ENCODE data around the gene SHKBP1.
"Not testable (repeated sequence)": the region's sequence is repeated elsewhere in the genome, so short reads cannot be mapped to it uniquely, and the experiment has no call there.

Gene SHKBP1

DNA sequence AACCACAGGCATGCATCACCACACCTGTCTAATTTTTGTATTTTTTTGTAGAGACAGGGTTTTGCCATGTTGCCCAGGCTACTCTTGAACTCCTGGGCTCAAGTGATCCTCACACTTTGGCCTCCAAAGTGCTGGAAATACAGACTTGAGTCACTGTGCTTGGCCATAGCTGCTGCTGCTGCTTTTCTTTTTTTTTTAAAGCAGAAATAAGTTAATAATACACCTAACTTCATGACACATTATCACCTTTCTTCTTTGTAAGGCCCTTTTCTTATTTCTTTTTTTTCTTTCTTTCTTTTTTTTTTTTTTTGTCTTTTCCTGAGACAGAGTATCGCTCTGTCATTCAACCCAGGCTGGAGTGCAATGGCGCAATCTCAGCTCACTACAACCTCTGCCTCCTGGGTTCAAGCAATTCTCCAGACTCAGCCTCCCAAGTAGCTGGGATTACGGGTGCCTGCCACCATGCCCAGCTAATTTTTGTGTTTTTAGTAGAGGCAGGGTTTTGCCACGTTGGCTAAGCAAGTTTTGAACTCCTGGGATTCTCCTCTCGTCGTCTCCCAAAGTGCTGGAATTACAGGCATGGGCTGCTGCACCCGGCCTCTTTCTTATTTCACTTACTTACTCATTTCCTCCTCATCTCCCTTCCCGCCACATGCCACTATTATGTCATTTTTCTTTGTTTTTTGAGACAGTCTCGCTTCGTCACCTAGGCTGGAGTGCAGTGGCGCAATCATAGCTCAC lies 8.7 kb downstream of the SHKBP1 start:
- DNase-seq (ENCODE audit: low read depth, low spot score) = no peak

DNA sequence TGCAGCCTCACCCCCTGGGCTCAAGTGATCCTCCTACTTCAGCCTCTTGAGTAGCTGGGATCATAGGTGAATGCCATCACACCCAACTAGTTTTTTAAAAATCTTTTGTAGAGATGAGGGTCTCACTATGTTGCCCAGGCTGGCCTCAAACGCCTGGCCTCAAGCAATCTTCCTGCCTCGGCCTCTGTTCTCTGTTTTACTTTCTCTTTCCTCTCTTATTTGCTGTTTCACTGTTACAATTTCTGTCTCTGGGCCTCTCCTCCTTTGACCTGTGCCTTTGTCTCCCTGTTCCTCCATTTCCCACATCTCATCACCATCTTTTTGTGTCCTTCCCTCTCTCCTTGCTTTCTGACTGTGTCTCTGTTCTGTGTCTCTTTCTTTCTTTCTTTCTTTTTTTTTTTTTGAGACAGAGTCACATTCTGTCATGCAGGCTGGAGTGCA lies 9.3 kb downstream of the SHKBP1 start:
- no peak for DNase-seq (ENCODE audit: low read depth, low spot score)

DNA sequence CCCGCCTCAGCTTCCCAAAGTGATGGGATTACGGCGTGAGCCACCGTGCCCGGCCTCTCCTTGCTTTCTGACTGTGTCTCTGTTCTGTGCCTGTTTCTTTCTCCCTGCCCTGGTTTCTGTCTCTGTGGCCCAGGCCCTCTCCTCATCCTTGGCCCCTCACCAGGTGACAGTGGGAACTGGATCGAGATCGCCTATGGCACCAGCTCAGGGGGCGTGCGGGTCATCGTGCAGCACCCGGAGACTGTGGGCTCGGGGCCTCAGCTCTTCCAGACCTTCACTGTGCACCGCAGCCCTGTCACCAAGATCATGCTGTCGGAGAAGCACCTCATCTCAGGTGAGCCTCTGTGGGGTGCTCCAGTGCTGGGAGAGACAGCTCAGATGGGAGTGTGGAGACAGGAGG lies 9.9 kb downstream of the SHKBP1 start:
- no peak for DNase-seq (ENCODE audit: low read depth, low spot score)

DNA sequence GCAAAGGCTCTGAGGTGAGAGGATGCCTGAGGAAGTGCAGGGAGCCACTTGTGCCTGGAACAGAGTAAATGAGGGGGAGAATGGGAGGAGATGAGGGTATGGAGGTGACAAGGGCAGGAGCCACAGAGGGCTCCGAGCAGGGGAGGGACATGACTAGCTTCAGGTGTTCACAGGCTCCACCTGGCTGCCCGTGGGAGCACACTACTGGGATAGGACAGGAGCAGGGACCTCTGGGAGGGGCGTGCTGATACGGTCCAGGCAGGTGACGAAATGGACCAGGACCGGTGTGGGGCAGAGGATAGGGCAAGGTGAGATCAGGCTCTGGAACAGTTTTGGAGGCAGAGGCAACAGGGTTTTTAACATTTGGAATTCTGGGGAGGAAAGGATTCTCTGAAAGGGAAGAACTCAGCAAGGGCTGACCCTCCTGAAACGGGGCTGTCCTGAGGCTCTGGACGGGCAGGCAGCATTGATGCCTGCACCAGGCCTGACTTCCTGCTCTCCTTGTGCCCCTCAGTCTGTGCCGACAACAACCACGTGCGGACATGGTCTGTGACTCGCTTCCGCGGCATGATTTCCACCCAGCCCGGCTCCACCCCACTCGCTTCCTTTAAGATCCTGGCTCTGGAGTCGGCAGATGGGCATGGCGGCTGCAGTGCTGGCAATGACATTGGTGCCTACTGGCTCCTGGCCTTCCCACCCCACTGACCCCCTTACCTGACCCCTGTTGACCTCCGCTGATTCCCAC lies 11.6 kb downstream of the SHKBP1 start:
- DNase-seq (ENCODE audit: low read depth, low spot score) = peak; percentile 5

DNA sequence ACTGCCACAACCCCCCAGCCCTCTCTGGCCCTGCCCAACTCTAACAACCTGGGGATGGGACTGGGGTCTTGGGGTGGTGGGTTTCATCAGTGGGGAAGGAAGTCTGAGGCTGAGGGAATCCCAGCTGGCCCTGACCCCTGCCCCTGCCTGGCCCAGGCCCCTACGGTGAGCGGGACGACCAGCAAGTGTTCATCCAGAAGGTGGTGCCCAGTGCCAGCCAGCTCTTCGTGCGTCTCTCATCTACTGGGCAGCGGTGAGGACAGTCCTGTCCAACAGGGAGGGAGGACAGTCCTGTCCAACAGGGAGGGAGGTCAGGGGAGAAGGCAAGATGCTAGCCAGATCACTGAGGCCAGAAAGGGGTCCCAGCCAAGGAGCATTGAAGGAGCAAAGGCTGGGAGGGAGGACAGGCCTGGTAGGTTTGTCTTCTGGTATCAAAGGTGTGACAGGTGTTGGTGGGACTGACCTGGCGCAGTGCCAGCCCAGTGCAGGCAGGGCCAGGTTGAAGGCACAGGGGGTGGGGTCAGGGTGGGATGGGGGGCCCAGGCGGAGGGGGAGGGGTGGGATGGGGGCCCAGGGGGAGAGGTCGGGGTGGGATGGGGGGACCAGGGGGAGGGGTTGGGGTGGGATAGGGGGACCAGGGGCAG lies 12.4 kb downstream of the SHKBP1 start:
- DNase-seq (ENCODE audit: low read depth, low spot score) = peak; percentile 0

DNA sequence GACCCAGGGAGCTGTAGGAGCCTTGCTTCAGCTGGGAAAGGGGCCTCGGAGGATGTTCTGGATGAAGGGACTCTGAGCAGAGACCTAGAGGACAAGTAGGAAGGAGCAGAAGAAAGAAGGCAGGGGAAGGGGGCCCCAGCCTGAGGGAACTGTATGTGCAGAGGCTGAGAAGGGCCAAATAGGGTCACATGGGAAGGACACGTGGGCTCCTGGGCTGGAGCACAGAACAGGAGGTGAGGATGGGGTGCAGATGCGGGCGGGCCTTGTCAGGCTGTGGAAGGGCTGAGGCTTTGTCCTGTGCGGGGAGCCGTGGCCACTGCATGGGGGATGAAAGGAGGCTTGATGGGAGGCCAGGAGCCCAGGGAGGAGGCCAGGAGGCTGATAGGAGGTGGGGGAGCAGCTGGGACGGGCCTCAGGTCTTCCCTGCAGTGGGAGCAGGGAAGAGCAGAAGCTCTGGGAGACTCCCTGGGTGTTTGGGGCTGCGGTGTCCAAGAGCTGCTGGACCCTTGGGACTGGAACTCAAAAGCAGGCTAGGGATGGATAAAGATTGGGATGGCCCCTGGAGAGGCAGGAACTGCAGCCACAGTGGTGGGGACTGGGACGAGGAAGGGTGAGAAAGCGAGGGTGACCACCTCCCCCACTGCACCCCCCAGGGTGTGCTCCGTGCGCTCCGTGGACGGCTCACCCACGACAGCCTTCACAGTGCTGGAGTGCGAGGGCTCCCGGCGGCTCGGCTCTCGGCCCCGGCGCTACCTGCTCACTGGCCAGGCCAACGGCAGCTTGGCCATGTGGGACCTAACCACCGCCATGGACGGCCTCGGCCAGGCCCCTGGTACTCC lies 13.1 kb downstream of the SHKBP1 start:
- DNase-seq (ENCODE audit: low read depth, low spot score) = no peak

DNA sequence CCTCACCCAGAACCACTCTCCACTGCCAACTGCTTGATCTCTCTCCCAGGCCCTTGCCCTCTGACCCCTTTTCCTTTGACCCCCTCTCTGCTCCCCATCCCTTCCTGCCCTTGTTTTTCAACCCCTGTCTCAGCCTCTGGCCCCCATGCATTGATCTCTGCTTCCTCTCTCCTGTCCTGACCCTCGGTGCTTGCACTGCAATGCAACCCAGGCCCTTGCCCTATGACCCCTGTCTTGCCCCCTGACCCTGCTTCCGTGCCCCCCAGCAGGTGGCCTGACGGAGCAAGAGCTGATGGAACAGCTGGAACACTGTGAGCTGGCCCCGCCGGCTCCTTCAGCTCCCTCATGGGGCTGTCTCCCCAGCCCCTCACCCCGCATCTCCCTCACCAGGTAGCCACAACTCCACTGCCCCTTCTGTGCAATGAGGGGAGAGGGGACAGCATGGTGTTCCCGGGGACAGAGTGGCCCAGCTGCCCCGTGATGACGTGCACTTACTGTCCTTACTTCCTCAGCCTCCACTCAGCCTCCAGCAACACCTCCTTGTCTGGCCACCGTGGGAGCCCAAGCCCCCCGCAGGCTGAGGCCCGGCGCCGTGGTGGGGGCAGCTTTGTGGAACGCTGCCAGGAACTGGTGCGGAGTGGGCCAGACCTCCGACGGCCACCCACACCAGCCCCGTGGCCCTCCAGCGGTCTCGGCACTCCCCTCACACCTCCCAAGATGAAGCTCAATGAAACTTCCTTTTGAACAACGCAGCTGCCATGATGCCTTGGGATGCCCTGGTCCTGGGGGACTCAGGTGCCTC lies 14.0 kb downstream of the SHKBP1 start:
- peak; percentile 1 for DNase-seq (ENCODE audit: low read depth, low spot score)

DNA sequence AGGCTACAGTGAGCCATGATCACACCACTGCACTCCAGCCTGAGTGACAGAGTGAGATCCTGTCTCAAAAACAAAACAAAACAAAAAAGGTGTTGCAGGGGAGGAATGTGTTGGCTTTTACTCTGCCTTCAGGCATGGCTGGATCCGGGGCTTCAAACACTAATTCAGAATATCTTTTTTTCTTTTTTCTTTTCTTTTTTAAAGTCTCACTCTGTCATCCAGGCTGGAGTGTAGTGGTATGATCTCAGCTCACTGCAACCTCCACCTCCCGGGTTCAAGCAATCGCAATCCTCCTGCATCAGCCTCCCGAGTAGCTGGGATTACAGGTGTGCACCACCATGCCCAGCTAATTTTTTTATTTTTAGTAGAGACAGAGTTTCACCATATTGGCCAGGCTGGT lies 15.1 kb downstream of the SHKBP1 start:
- not testable (repeated sequence) for DNase-seq (ENCODE audit: low read depth, low spot score)

DNA sequence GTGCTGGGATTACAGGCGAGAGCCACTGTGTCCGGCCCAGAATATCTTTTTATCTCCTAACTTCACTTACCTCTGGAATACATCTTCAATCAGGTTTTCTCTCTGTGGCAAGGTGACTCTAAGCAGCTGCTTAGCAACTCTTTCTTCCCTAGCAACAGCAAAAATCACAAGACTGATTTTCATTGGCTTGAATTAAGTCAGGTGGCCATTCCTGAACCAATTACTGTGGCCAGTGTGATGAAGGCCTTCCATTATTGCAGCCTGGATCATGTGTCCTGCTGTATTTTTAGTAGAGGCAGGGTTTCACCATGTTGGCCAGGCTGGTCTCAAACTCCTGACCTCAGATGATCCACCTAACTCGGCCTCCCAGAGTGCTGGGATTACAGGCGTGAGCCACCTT lies 15.5 kb downstream of the SHKBP1 start:
- DNase-seq (ENCODE audit: low read depth, low spot score) = peak; percentile 56

DNA sequence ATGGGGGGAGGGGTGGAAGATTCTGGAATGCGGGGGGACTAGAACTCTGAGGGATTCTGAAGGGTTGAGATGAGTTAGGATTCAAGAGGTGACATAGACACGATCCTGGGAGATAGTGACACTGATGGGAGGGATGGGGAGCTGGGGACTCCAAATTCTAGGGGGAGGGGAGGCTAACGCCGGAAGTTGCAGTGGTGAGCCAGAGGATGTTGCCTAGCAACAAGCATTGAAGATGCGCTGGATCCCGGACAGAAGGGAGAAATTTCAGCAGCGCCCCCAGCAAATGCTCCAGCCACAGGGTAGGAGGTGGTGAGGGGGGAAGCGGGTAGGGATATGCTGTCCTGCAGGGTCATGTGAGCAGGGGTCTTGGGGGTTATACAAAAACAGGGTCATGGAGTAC lies 17.6 kb downstream of the SHKBP1 start:
- no peak for DNase-seq (ENCODE audit: low read depth, low spot score)

DNA sequence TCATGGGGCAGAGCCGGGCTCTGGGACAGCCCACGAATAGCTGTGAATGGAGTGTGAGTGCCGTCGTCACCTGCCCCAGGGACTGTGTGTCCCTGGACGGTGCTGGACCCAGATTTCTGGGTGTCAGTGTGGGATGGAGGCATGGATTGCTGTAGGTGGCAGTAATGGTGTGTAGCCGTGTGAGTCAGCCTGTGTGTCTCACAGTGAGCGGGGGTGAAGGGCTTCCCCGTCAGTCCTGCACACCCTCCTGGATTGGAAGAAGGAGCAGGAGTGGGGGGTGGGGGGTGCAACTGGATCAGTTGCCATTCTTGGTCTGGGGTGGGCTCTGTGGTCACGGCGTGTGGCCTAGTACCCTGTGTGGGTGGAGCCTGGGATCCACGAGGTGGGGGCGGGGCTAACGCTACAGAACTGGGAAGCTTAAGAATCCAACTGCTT lies 18.0 kb downstream of the SHKBP1 start:
- DNase-seq (ENCODE audit: low read depth, low spot score) = no peak

DNA sequence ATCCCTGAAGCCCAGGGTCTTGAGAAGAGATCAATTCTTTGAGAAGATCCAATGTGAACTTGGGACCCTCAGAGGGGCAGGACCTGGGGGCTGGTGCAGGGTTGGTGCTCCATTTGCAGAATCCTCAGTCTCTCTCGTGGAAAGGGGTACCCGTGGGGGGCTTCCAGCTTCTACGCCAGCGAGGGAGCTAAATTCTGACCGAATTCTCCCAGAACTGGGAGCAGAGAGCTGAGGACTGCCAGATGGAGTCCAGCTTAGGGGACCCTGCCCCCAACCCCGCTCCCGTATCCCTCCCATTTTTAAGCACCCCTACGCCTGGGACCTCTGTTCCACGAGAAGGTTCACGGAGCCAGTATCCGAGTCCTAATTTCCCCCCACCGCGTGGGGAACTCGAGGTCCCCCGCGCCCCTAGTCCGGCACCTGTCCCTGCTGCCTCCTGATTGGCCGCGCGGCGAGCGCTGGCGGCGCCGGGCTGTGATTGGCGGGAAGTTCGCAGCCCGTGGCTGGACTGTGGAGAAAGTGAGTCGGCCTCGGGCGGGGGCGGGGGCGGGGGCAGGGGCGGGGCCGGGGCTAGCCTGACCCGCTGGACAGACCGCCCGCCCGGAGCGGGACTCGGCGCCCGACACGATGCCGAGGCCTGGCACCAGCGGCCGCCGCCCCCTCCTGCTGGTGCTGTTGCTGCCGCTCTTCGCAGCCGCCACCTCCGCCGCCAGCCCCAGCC lies 20.1 kb downstream of the SHKBP1 start:
- peak; percentile 57 for DNase-seq (ENCODE audit: low read depth, low spot score)

DNA sequence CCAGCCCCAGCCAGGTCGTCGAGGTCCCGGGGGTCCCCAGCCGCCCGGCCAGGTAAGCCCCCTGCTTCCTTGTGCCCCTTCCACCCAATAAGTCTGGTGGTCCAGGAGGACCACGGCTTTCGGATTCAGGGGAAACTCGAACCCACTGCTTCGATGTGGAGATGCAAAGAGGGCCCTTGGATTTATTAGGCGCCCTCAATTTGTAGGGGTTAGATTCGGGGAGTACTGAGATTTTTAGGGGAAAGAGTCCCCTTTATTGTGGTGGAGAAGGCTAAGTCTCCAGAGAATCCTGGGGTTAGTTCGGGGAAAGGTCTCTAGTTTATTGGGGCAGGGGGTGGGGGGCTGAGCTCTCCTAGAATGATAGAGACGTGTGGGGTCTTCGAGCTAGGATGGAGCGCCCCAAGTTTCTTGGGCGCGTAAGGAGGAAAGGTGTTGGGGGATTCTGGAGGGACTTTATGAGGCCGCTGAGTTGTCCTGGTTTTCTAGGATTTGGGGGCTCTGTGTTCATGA lies 20.7 kb downstream of the SHKBP1 start:
- DNase-seq (ENCODE audit: low read depth, low spot score) = no peak

DNA sequence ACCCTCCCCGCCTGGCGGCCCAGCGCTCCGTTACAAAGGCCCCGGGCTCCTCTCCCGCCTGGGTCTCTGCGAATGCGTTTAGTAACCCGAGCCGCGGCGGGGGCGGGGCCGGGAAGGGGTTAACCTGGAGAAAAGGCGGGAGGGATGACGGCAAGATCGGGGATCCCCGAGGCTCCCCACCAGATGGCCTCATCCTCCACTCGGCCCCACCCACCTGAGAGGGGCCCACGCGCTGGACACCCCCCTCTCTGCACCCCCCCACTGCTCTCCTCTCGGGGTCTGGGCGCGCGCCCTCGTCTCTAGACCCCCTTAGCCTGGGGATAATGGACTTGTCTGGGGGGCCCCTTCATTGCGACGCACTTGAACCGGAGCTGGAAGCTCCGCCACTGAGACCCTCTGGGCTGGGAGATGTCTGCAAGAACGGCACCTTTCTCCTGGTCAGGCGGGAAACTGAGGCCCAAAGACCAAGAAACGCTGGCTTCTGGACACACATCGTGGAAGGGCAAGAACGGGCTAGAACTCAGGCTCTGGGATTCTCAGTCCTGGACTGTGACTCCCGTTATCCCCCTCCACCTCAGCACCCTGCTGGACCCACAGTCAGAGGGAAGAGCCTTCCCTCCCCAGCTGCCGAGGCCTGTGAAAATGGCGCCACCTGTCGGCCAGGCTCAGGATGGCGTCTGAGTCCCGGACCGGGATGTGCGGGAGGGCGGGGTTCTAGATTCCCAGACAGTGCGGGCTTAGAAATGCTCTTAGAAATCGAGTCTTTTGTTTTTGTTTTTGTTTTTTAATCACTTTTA lies 21.6 kb downstream of the SHKBP1 start:
- peak; percentile 95 for DNase-seq (ENCODE audit: low read depth, low spot score)

DNA sequence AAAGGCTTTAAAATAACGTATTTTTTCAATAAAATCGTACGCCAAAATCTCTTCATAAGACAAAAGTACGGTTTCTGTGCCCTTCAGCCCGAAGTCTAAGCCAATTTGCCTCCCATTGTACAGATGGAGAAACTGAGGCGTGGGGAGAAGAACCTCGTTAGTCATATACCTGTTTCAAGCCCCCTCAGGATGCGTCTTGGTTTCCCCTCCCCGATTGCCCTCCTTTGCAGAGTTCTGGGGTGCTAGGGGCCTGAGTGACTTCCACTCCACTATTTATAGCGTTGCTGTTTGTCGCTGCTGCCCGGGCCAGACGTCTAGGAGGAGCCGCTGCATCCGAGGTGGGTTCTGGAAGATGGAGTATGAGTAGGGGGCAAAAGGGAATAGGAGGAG lies 22.2 kb downstream of the SHKBP1 start:
- no peak for DNase-seq (ENCODE audit: low read depth, low spot score)

DNA sequence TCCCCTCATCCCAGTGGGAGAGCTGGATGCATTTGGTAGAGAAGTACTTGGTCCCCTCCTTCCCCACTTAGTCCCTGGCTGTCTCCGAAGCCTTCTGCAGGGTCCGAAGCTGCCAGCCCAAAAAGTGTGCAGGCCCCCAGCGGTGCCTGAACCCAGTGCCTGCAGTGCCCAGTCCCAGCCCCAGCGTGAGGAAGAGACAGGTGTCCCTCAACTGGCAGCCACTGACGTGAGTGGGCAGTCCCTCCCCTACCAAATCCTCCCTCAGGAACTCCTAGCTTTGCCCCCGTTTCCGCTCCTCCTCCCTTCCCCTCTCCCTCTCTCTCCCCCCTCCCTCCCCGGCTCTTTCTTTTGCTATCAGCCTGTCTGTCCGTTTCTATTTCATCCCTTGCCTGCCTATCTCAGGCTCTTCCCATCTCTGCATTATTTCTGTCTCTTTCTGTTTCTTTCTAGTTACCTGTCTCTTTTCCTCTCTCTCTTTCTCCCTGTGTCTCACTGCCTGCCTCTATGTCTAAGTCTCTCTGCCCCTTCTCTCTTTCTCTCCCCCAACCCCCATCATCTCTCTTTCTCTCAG lies 22.7 kb downstream of the SHKBP1 start:
- DNase-seq (ENCODE audit: low read depth, low spot score) = no peak

DNA sequence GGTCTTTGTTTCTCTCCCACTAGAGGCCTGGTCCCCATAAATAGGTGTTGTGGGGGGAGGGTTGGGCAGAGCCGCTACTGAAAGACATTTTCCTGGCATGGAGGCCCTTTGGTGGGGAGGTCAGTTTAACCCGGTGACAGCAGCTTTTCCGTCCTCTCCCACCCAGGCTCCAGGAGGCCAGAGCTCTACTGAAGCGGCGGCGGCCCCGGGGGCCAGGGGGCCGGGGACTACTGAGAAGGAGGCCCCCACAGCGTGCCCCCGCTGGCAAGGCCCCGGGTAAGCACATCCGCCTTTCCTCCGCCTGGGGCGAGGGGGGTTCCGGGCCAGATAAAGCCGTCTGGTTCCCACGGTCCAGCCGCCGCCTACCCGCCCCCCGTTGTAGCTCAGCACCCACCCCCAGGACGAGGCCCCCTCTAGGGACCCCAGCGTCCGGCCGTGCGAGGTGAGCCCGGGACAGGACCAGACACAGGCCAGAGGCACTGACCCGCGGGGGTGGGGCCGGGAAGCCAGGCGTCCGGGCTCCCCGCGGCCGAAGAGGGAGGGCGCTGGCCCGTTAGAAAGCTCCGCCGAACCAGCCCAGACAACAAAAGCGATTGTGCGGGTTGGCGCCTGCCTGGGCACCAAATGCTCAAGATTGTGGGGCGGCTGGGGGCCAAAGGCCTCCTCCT lies 23.4 kb downstream of the SHKBP1 start:
- DNase-seq (ENCODE audit: low read depth, low spot score) = no peak

DNA sequence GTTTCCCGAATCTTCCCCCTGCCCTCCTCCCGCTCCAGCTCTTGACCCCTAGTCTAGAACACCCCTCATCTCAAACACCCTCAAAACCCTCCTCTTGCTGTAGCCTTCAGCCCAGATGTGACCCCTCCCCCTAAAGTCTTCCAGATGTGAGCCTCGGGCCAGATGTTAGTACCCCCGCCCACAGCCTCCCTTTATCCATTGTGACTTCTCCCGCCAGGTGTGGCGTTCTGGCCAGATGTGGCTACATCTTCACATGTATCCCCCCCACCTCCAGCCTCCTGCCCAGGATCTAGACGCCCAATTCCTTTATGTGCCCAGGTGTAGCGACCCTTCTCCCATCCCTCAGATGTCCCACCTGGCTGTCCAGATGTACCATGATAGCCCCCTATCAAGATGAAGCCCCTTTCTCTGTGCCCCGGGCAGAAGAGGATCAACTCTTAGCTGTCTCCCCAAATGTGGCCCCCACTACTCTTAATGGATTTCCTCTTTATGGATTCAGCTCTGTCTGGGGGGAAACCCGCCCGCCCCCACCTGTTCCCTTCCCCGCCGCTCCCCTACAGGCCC lies 24.0 kb downstream of the SHKBP1 start:
- no peak for DNase-seq (ENCODE audit: low read depth, low spot score)

Measured in ELF-1 (cell line).